GM18868 (cell line): ENCODE data around the gene TLR2.
A peak's percentile ranks its signal among the peaks of the same experiment; 100 is the strongest.

Source experiments
- ATAC-seq: cut with Tn5 transposase; IDR thresholded peaks from one replicate; pipeline ENCODE4 v1.9.1; 2021; ENCODE audit warnings: mild to moderate bottlenecking, moderate library complexity; ENCODE audit not compliant: unreplicated experiment

The TLR2 gene

DNA sequence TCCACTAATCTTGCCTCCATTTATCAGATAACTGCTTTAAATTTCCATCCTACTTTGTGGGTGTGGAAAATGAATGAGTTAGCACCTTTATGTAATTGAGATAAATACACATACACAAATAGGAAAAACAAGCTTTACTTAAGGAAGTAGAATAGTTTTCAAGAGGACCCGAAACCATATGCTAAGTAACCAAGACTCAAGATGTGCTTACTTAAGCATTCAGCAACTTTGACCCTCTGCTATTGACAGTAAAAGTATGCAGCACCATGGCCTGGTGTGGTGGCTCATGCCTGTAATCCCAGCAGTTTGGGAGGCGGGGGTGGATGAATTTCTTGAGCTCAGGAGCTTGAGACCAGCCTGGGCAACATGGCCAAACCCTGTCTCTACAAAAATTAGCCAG lies 45.8 kb downstream of the TLR2 start:
- ATAC-seq: peak; percentile 48

DNA sequence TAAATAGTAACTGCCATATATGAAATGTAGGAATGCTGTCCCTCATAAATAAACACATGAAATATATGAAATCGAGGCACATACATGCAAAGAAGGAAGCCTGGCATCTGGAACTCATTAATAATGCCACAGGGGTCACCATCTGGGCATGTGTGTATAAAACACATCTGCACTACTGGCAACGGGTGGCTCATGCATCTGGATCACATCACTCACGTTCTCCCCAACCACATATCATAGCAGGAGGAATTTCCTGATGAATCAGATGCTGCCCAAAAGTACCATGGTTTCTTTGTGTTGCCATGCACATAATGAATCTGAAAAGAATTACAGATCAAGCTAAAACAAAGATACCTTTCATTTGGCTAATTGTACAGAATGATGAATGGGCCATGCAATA lies 47.2 kb downstream of the TLR2 start:
- no peak for ATAC-seq

DNA sequence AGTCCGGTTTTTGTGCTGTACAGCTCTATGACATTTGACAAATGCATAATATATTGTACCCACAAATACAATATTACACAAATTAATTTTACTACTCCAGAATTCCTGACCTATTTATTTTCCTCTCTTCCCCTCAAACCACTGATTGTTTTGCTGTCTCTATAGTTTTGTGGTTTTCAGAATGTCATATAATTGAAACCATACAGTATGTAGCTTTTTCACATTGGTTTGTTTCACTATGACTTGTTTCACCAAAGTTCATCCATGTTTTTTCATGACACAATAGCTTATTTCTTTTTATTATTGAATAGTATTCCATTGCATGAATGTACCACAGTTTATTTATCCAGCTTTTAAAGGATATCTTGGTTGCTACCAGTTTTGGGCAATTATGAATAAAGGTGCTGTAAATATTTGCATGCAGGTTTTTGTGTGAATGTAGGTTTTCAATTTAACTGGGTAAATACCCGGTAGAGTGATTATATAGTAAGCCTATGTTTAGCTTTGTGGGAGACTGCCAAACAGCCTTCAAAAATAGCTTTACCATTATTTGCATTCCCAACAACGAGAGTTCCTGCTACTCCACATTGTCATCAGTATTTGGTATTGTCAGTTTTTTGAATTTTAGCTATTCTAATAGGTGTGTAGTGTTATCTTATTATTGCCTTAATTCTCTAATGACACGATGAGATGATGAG lies 49.8 kb downstream of the TLR2 start:
- ATAC-seq: peak; percentile 70

DNA sequence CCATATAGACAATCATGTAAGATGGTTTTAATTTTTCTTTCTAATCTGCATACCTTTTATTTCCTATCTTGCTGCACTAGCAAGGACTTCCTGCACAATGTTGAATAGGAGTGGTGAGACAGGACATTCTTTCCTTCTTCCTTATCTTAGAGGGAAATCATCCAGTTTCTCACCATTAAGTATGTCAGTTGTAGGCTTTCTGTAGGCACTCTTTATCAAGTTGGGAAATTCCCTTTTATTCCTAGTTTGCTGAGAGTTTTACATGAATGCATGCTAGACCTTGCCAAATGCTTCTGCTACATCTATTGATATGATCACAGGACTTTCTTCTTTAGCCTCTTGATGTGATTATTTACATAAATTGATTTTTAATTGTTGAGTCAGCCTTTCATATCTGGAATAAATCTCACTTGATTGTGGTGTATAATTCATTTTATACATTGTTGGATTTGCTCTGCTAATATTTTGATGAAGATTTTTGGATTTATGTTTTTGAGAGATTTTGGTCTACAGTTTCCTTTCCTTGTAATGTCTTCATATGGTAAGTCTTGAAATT lies 51.9 kb downstream of the TLR2 start:
- no peak for ATAC-seq

DNA sequence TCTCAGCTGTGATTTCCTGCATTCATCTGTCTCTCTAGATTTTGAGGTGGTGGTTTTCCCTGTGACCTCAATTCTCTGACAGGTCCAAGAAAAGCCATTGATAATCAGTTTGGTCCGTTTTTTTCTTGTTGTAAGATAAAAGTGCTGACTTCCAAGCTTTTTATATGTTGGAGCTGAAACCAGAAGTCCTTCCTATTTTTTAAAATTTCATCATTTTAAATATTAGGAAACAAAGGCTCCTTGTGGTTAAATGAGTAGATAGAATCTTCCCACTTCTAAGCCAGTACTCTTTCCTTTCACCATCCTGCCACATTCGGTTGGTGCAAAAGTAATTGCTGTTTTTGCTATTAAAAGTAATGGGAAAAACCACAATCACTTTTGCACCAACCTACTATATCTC lies 57.5 kb downstream of the TLR2 start:
- ATAC-seq: no peak

DNA sequence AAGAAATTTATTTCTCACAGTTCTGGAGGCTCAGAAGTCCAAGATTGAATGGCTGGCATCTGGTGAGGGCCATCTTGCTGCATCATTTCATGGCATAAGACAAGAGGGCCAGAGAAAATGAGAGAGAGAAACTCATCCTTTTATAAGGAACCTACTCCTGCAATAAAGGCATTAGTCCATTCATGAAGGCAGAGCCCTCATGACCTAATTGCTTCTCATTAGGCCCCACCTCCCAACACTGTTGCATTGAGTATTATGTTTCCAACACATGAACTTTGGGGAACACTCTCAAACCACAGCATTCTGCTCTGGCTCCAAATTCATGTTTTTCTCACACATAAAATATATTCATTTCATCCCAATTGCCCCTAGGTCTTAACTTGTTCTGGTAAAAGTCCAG lies 61.6 kb downstream of the TLR2 start:
- ATAC-seq: no peak

DNA sequence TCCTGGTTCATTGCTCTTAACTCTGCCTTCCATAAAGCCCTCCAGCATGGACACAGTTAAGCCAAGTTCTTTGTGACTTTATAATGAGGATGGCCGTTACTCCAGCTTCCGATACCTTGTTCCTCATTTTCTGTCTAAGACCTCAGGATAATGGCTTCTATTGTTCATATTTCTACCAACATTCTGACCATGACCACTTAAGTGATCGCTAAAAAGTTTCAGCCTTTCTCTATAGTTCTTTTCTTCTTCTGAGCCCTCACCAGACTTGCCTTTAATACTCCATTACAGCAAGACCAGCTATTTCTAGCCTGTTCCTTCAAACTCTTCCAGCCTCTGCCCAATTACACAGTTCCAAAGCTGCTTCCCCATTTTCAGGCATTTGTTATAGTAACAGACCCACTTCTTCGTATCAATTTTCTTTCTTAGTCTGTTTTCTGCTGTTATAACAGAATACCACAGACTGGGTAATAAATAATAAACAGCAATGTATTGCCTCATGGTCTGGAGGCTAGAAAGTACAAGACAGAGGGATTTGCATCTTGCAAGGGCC lies 63.4 kb downstream of the TLR2 start:
- ATAC-seq: no peak

DNA sequence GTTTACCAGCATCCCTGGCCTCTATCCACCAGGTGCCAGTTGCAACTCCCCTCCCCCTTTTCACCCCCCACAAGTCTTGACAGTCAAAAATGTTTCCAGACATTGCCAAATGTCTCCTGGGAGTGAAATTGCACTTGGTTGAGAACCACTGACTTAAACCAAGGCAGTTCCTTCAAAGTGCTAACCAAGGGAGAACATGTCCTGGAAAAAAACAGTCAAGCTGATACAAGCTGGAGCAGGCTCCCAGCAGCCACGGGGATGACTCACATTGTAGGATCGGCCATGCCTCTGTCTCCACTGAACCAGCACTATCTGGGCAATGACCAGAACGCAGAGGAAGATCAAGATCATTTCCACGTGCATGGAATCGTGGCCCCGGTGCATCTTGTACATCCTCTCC lies 64.3 kb downstream of the TLR2 start:
- ATAC-seq: no peak

DNA sequence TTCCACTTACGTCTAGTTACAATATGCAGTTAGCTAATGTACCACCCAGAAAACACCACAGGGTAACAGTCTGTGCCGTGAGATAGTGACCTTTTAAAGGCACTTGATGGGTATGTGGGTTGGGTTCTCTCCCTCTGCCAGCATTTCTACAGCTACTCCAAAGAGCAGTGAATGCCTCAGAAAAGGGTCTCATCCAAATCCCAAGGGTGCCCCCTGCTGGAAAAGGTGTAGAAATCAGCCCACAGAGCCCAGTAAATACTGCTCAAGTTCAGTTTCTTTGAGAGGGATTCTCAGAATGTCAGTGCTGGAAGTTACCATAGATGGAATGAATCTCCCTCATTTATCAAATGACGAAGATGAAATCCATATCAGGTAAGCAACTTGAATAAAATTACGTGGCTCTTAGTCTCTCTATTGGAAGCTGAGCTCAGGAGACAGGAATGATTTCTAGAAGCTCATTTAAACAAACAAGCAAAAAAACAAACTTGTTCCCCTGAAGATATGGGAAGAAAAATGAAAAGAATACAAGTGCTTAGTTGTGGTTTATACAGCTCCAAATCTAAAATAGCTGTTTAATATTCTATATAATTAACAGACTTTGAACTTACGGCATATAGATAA lies 66.2 kb downstream of the TLR2 start:
- peak; percentile 94 for ATAC-seq

DNA sequence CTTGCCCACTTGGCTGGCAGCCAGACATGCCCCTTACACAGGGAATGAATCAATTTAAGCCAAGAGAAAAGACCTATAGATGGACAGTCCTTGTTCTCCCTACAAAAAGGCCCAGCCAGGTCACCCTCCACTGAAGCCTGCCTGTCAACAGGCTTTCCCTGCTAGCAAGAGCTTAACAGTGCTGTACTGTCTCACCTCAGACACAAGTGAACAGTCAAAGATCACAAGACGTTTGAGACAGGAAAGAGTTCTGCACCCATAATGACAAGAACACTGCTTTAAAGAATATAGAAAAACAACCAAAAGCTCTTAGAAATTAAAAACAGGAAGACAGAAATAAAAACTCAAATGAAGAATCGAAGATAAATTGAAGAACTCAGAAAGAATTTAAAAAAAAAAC lies 71.1 kb downstream of the TLR2 start:
- no peak for ATAC-seq
